ENCODE results near the gene PRELP.
"Not testable (repeated sequence)": the region's sequence is repeated elsewhere in the genome, so short reads cannot be mapped to it uniquely, and the experiment has no call there.

GRCh38 chr1:203447598-203447997 lies 28.0 kb upstream of the PRELP start:
- TF ChIP-seq CTCF (IDR thresholded peaks at IDR 0.05); EZH2 (IDR thresholded peaks at IDR 0.05; ENCODE audit: borderline replicate concordance, insufficient read depth, low read depth, low read length, poor library complexity, severe bottlenecking): not testable (repeated sequence)

Measured in B cell (primary cell).